ENCODE data around the gene FAU. TPM values are rescaled to one million over a fixed set of nuclear protein-coding genes. Genes with fewer than 3 reads are reported as not detected.

The FAU gene
- total RNA-seq, 1 experiment from 2014 or later = 1,073 TPM

DNA sequence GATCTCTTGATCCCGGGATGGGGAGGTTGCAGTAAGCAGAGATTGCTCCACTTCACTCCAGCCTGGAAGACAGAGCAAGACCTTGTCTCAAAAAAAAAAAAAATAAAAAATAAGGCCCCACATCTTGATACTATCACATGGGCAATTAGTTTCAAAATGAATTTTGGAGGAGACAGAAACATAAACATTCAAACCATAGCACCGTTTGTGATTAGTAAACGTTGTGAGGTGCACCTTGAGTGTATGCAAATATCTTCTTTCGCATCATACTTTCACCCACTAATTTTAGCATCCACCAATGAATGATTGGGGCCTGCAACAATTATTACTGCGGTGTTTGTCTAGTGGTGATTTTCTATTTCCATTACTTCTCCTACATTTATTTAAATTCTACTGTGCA, 37.1 kb upstream of the FAU start:
- no peak overlapping the region for H3K4me2 ChIP-seq (ENCODE audit: low read length)
- RAD21 ChIA-PET (ENCODE audit: low non-redundant PET in 1 of 2, low total read pairs in 2 of 2, uncharacterized antibody in 2 of 2, unreplicated experiment in 2 of 2) = no interaction called here
- no TSS peak for BruUV-seq (replicated peaks)

More for the DNA sequence above, 37.1 kb upstream of the FAU start:
- no peak overlapping the region for H2AFZ ChIP-seq (ENCODE audit: low read depth, low read length, poor library complexity, severe bottlenecking)
- no peaks in the 10 kb centered on the region for H3K36me3 ChIP-seq (ENCODE audit: control insufficient read depth in 1 of 2, insufficient read depth in 2 of 2, low read length in 2 of 2)
- no peak overlapping the region for H3K4me3 ChIP-seq (replicated peaks in 1 of 2; ENCODE audit: low read depth in 1 of 2, low read length in 2 of 2)
- H3K9ac ChIP-seq (ENCODE audit: low read length) = no peak overlapping the region
- no peaks in the 10 kb centered on the region for H3K27me3 ChIP-seq (ENCODE audit: insufficient read depth, low read length)
- no peak for DNase-seq (ENCODE audit: low read depth, low spot score)
- no peak overlapping the region for H3K27ac ChIP-seq (ENCODE audit: low read depth, low read length)
- H3K9me3 ChIP-seq (ENCODE audit: control insufficient read depth in 1 of 2, insufficient read depth in 1 of 2, low read depth in 1 of 2, low read length in 2 of 2) = no peaks in the 10 kb centered on the region
- H3K9me2 ChIP-seq (ENCODE audit: insufficient read depth) = no peaks in the 10 kb centered on the region
- POLR2A ChIA-PET = interaction anchor here (1.1 kb wide), 1 partner anchor 11 kb away, joined by 3 read pairs; the partner anchor contains the start of gene SPDYC
- H4K20me1 ChIP-seq (ENCODE audit: insufficient read depth) = no peaks in the 10 kb centered on the region
- intact Hi-C loops (cut with micrococcal nuclease) = no loop called here
- TF ChIP-seq EZH2 (IDR thresholded peaks at IDR 0.05) (no peak), SIN3A (IDR thresholded peaks at IDR 0.05; ENCODE audit: low read depth) (no peak), SP1 (IDR thresholded peaks at IDR 0.05; ENCODE audit: low read depth) (no peak), EGR1 (IDR thresholded peaks at IDR 0.05; ENCODE audit: low read depth) (no peak), CEBPB (IDR thresholded peaks at IDR 0.05; ENCODE audit: low read depth) (no peak), POLR2AphosphoS5 (IDR thresholded peaks at IDR 0.05; ENCODE audit: low read depth, low read length) (no peak), TCF7L2 (IDR thresholded peaks at IDR 0.05; ENCODE audit: borderline replicate concordance, extremely low read depth, insufficient read depth, insufficient read length) (no peak), ZFX (IDR thresholded peaks at IDR 0.05) (no peak), CBX3 (IDR thresholded peaks at IDR 0.05; ENCODE audit: low read depth) (no peak), ZNF274 (IDR thresholded peaks at IDR 0.05; ENCODE audit: low read depth, low read length) (no peak), ZBTB33 (IDR thresholded peaks at IDR 0.05; ENCODE audit: extremely low read depth, insufficient replicate concordance, low read length) (no peak), ELF1 (IDR thresholded peaks at IDR 0.05; ENCODE audit: borderline replicate concordance, low read depth) (no peak)
- TF ChIP-seq, protein P1, sequence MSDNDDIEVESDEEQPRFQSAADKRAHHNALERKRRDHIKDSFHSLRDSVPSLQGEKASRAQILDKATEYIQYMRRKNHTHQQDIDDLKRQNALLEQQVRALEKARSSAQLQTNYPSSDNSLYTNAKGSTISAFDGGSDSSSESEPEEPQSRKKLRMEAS (IDR thresholded peaks at IDR 0.05) = no peak
- ATAC-seq = no peak
- H3K4me1 ChIP-seq (ENCODE audit: control insufficient read depth in 1 of 2, insufficient read depth in 2 of 2, low read length in 2 of 2) = no peaks in the 10 kb centered on the region
- CTCF ChIA-PET = no interaction called here
- no peaks in the 10 kb centered on the region for H3K79me2 ChIP-seq (ENCODE audit: insufficient read depth, low read length)

Data from HCT116 (cell line).